GM20000 (cell line): ENCODE measurements around the gene OVCH1.
A peak's percentile ranks its signal among the peaks of the same experiment; 100 is the strongest.
"Not testable (repeated sequence)": the region's sequence is repeated elsewhere in the genome, so short reads cannot be mapped to it uniquely, and the experiment has no call there.

Source experiments
- DNase-seq: peaks from one replicate; pipeline ENCODE4 v3.0.0; 2012; ENCODE audit warnings: low spot score
- TF ChIP-seq, protein P1 (sequence below): IDR thresholded peaks from 2 replicates; pipeline ENCODE4 v1.5.1; 2012; ENCODE audit warnings: mild to moderate bottlenecking, control low read depth; ENCODE audit errors: extremely low read depth, missing control alignments

Gene OVCH1

GRCh38 chr12:29415111-29415510 lies 82.4 kb downstream of the OVCH1 start:
- TF ChIP-seq, protein P1, sequence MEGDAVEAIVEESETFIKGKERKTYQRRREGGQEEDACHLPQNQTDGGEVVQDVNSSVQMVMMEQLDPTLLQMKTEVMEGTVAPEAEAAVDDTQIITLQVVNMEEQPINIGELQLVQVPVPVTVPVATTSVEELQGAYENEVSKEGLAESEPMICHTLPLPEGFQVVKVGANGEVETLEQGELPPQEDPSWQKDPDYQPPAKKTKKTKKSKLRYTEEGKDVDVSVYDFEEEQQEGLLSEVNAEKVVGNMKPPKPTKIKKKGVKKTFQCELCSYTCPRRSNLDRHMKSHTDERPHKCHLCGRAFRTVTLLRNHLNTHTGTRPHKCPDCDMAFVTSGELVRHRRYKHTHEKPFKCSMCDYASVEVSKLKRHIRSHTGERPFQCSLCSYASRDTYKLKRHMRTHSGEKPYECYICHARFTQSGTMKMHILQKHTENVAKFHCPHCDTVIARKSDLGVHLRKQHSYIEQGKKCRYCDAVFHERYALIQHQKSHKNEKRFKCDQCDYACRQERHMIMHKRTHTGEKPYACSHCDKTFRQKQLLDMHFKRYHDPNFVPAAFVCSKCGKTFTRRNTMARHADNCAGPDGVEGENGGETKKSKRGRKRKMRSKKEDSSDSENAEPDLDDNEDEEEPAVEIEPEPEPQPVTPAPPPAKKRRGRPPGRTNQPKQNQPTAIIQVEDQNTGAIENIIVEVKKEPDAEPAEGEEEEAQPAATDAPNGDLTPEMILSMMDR = no peak
- no peak for DNase-seq

DNA sequence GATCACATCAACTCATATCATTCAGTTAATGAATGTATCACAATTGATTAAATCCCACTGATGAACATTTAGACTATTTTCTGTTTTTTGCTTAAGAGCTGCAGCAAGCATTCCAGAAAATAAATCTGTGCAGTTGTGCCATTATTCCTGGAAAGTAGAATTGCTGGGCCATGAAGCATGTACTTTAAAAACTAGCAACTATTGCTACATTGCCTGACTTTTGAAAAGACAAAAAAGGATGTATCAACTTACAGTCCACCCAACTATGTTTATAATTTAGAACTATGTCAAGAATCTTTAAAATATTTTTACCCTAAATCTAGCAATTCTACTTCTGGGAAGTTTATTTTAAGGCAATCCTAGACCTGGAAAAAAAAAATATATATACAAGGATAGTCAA lies 83.1 kb downstream of the OVCH1 start:
- no peak for DNase-seq
- TF ChIP-seq, protein P1 = no peak

DNA sequence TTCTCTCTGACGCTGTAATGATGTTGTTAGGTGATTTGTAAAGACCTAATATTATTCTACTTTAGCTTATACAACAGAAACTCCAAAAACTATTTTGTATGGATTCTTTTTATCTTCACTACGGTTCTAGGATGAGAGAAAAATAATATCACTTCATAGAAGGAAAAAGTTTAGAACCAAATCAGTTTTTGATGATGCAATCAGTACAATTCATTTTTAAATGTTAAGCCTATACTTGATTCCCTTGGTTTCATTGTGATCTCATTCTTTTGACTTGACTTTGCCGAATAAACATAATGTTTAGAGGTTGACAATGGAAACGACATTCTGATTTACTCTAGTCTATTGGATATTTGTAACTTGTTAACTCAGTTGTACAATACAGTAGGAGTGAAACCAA lies 91.9 kb downstream of the OVCH1 start:
- TF ChIP-seq, protein P1 = no peak
- no peak for DNase-seq

DNA sequence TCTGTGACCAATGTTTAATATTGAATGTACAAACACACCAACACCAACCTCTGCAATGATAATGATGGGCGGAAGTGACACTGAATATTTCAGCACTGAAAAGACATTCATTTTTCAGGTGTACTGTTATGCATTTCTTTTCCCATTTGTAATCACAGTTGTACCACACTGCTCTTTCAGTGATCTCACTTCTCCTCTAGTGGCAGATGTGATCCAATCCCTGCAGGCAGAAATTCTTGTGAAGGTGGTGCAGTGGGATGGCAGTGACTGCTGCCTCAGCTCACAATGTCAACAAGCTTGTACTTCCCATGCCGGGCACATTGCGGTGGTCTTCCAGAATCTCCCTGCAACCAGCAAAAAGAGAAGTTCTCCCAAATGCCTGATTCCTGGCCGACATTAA lies 93.5 kb downstream of the OVCH1 start:
- DNase-seq = no peak
- TF ChIP-seq, protein P1 = no peak

- TF ChIP-seq, protein P1 = no peak
- no peak for DNase-seq
Measured at GRCh38 chr12:29402437-29402836, 95.0 kb downstream of the OVCH1 start.

DNA sequence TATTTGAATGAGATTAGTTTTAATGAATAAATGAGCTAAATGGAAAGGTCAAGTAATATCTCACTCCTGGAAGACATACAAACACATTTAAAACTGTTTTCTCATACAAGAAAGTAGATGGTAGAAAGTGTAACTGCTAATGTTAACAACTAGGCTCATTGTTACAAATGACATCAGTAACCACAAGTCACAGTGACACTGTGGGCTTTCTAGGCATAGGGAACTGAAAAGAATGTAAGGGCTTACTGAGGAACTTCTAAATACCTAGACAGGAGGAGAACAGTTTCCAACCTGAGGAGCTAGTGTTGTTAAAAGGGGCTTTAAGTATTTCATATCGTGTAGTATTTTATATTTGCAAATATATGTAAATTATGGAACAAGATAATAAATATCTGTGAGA lies 99.0 kb downstream of the OVCH1 start:
- DNase-seq = peak; percentile 27
- TF ChIP-seq, protein P1 = no peak

DNA sequence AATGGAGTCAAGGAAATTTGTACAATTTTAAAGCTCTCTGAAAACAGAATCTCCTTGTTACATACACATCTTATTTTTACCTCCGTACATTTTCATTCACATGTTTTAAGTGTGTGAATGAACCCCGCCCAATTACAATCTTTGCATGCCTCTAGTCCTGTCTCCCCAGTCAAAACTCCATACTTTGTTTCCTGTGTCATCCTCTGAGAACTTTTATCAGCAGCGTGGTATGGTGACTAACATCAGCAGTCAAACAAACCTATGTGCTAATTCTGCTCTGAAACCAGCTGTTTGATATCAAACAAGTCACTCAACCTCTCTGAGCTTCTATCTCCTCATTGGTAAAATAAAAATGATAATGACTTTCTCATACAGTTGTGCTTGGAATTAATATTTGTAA lies 100.7 kb downstream of the OVCH1 start:
- DNase-seq = no peak
- TF ChIP-seq, protein P1 = no peak

- no peak for DNase-seq
- TF ChIP-seq, protein P1 = no peak
Measured at GRCh38 chr12:29395356-29395755, 102.1 kb downstream of the OVCH1 start.

- DNase-seq = not testable (repeated sequence)
Measured at GRCh38 chr12:29390419-29390818, 107.1 kb downstream of the OVCH1 start.
